ENCODE data around the gene MS4A3.
"Not testable (repeated sequence)": the region's sequence is repeated elsewhere in the genome, so short reads cannot be mapped to it uniquely, and the experiment has no call there.

MS4A3 gene

GRCh38 chr11:60065801-60066200 lies 9.3 kb downstream of the MS4A3 start:
- Histone ChIP-seq H3K4me2 (ENCODE audit: low read depth, low read length, poor library complexity, severe bottlenecking) (no peak overlapping the region), H4K20me1 (ENCODE audit: insufficient read depth, low read length, poor library complexity, severe bottlenecking) (no peaks in the 10 kb centered on the region), H3K9me3 (ENCODE audit: insufficient read depth, low read depth, low read length) (no peaks in the 10 kb centered on the region), H3F3A (ENCODE audit: low read depth) (no peaks in the 10 kb centered on the region), H2AFZ (ENCODE audit: low read length) (no peak overlapping the region), H3K36me3 (ENCODE audit: insufficient read depth, low read length) (no peaks in the 10 kb centered on the region), H3K4me1 (ENCODE audit: insufficient read depth, low read length, poor library complexity, severe bottlenecking) (no peaks in the 10 kb centered on the region), H3K9ac (ENCODE audit: low read depth, low read length, poor library complexity, severe bottlenecking) (no peak overlapping the region), H3K9me2 (replicated peaks; ENCODE audit: low read depth, low read length) (no peaks in the 10 kb centered on the region), H3K79me2 (ENCODE audit: insufficient read depth, low read length) (no peaks in the 10 kb centered on the region), H3K4me3 (ENCODE audit: low read length, poor library complexity, severe bottlenecking) (no peak overlapping the region), H3K27me3 (ENCODE audit: insufficient read depth, low read length, poor library complexity, severe bottlenecking) (no peaks in the 10 kb centered on the region)
- TF ChIP-seq, protein P1, sequence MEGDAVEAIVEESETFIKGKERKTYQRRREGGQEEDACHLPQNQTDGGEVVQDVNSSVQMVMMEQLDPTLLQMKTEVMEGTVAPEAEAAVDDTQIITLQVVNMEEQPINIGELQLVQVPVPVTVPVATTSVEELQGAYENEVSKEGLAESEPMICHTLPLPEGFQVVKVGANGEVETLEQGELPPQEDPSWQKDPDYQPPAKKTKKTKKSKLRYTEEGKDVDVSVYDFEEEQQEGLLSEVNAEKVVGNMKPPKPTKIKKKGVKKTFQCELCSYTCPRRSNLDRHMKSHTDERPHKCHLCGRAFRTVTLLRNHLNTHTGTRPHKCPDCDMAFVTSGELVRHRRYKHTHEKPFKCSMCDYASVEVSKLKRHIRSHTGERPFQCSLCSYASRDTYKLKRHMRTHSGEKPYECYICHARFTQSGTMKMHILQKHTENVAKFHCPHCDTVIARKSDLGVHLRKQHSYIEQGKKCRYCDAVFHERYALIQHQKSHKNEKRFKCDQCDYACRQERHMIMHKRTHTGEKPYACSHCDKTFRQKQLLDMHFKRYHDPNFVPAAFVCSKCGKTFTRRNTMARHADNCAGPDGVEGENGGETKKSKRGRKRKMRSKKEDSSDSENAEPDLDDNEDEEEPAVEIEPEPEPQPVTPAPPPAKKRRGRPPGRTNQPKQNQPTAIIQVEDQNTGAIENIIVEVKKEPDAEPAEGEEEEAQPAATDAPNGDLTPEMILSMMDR (conservative IDR thresholded peaks at IDR 0.05; ENCODE audit: low read length), result no peak
- TF ChIP-seq EZH2phosphoT487 (IDR thresholded peaks at IDR 0.05; ENCODE audit: borderline replicate concordance), result no peak

GRCh38 chr11:60069450-60069849 lies 13.0 kb downstream of the MS4A3 start:
- no peaks in the 10 kb centered on the region for H3K9me3 ChIP-seq (ENCODE audit: insufficient read depth, low read depth, low read length)
- H2AFZ ChIP-seq (ENCODE audit: low read length), result no peak overlapping the region
- H3K4me3 ChIP-seq (ENCODE audit: low read length, poor library complexity, severe bottlenecking), result no peak overlapping the region
- H4K20me1 ChIP-seq (ENCODE audit: insufficient read depth, low read length, poor library complexity, severe bottlenecking), result no peaks in the 10 kb centered on the region
- H3F3A ChIP-seq (ENCODE audit: low read depth), result no peaks in the 10 kb centered on the region
- no peak overlapping the region for H3K9ac ChIP-seq (ENCODE audit: low read depth, low read length, poor library complexity, severe bottlenecking)
- H3K4me1 ChIP-seq (ENCODE audit: insufficient read depth, low read length, poor library complexity, severe bottlenecking), result no peaks in the 10 kb centered on the region
- H3K4me2 ChIP-seq (ENCODE audit: low read depth, low read length, poor library complexity, severe bottlenecking), result no peak overlapping the region
- no peaks in the 10 kb centered on the region for H3K27me3 ChIP-seq (ENCODE audit: insufficient read depth, low read length, poor library complexity, severe bottlenecking)
- TF ChIP-seq EZH2phosphoT487 (IDR thresholded peaks at IDR 0.05; ENCODE audit: borderline replicate concordance), result no peak
- TF ChIP-seq, protein P1 (conservative IDR thresholded peaks at IDR 0.05; ENCODE audit: low read length), result no peak
- no peaks in the 10 kb centered on the region for H3K36me3 ChIP-seq (ENCODE audit: insufficient read depth, low read length)
- no peaks in the 10 kb centered on the region for H3K9me2 ChIP-seq (replicated peaks; ENCODE audit: low read depth, low read length)
- H3K79me2 ChIP-seq (ENCODE audit: insufficient read depth, low read length), result no peaks in the 10 kb centered on the region

DNA sequence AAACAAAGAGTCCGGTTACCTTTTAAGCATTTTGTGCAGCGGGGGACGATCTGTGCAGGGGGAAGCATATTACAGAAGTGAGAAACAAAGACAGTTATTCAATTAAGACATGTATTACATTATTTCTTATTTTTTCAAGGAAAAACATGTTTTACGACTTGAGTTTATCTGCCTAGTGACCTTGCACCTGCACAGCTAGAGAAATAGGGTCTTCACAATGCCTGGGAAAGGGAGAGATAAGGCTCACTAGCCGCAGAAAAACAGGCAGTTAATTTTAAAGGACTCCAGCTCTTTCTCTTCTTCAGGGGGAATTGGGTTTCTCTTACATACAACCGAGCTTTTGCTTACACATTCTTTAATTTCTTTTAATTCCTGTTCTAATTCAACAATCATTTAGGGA lies 15.2 kb downstream of the MS4A3 start:
- not testable (repeated sequence) for H3K4me1 ChIP-seq (ENCODE audit: insufficient read depth, low read length, poor library complexity, severe bottlenecking); H3K9ac ChIP-seq (ENCODE audit: low read depth, low read length, poor library complexity, severe bottlenecking); H3K4me2 ChIP-seq (ENCODE audit: low read depth, low read length, poor library complexity, severe bottlenecking); H3K9me2 ChIP-seq (replicated peaks; ENCODE audit: low read depth, low read length); H3K9me3 ChIP-seq (ENCODE audit: insufficient read depth, low read depth, low read length); H3K36me3 ChIP-seq (ENCODE audit: insufficient read depth, low read length); H3K79me2 ChIP-seq (ENCODE audit: insufficient read depth, low read length); H3K27me3 ChIP-seq (ENCODE audit: insufficient read depth, low read length, poor library complexity, severe bottlenecking); H2AFZ ChIP-seq (ENCODE audit: low read length); H3F3A ChIP-seq (ENCODE audit: low read depth); H4K20me1 ChIP-seq (ENCODE audit: insufficient read depth, low read length, poor library complexity, severe bottlenecking); H3K4me3 ChIP-seq (ENCODE audit: low read length, poor library complexity, severe bottlenecking)

DNA sequence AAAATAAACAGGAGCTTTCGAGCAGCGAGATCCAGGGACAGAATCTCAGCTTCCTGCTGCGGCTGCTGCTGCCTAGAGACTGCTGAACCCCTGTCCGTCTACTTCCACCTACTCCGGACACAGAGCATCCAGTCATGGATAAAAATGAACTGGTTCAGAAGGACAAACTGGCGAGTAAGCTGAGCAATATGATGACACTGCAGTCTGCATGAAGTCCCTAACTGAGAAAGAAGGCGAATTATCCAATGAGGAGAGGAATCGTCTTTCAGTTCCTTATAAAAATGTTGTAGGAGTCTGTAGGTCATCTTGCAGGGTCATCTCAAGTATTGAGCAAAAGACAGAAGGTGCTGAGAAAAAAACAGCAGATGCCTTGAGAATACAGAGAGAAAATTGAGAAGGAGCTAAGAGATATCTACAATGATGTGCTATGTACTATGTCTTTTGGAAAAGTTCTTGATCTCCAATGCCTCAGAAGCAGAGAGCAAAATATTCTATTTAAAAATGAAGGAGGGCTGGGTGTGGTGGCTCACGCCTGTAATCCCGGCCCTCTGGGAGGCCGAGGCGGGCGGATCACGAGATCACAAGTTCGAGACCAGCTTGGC lies 20.9 kb downstream of the MS4A3 start:
- H3K27me3 ChIP-seq (ENCODE audit: insufficient read depth, low read length, poor library complexity, severe bottlenecking), result no peaks in the 10 kb centered on the region
- H3K36me3 ChIP-seq (ENCODE audit: insufficient read depth, low read length), result no peaks in the 10 kb centered on the region
- no peak overlapping the region for H3K4me3 ChIP-seq (ENCODE audit: low read length, poor library complexity, severe bottlenecking)
- no peaks in the 10 kb centered on the region for H4K20me1 ChIP-seq (ENCODE audit: insufficient read depth, low read length, poor library complexity, severe bottlenecking)
- no peaks in the 10 kb centered on the region for H3K79me2 ChIP-seq (ENCODE audit: insufficient read depth, low read length)
- no peak overlapping the region for H2AFZ ChIP-seq (ENCODE audit: low read length)
- no peak overlapping the region for H3K4me2 ChIP-seq (ENCODE audit: low read depth, low read length, poor library complexity, severe bottlenecking)
- H3K9me3 ChIP-seq (ENCODE audit: insufficient read depth, low read depth, low read length), result no peaks in the 10 kb centered on the region
- H3K9me2 ChIP-seq (replicated peaks; ENCODE audit: low read depth, low read length), result no peaks in the 10 kb centered on the region
- H3F3A ChIP-seq (ENCODE audit: low read depth), result no peaks in the 10 kb centered on the region
- no peaks in the 10 kb centered on the region for H3K4me1 ChIP-seq (ENCODE audit: insufficient read depth, low read length, poor library complexity, severe bottlenecking)
- TF ChIP-seq EZH2phosphoT487 (IDR thresholded peaks at IDR 0.05; ENCODE audit: borderline replicate concordance), result no peak
- TF ChIP-seq, protein P1 (conservative IDR thresholded peaks at IDR 0.05; ENCODE audit: low read length), result no peak
- H3K9ac ChIP-seq (ENCODE audit: low read depth, low read length, poor library complexity, severe bottlenecking), result no peak overlapping the region
